ENCODE data around the gene CP. TPM values are rescaled to one million over a fixed set of nuclear protein-coding genes. Genes with fewer than 3 reads are reported as not detected.

CP gene
- 1.1 to 1.9 TPM (median 1.5 TPM) in 3 replicates for total RNA-seq (2021)
- percentile 32 among the genes with signal in this experiment for Bru-seq, nascent RNA
- long read RNA-seq, experiment 1, partial matches to known transcripts = 3 of 5 reads
- long read RNA-seq, experiment 1, other reads (novel, unspliced or antisense) = 2 of 5 reads
- long read RNA-seq, experiment 2 = 0 reads
- long read RNA-seq, experiment 3 = 0 reads

GRCh38 chr3:149221783-149222517, at the start of gene CP:
Gene CP (minus strand): TSS chr3:149221829. CDS start chr3:149221792, 37 bp downstream.
- no peaks in the 10 kb centered on the region for H3K27me3 Mint-ChIP-seq (ENCODE audit: low read depth)
- H3K9me3 Mint-ChIP-seq = peaks cover 14% of the 10 kb centered on the region
- no peak within 1 kb of the TSS for H3K4me3 Mint-ChIP-seq
- ChIA-PET POLR2A (no interaction called here), CTCF (no interaction called here)
- TF ChIP-seq ARID4B (CRISPR knock-in tag; IDR thresholded peaks at IDR 0.05; ENCODE audit: borderline replicate concordance) (no peak), ATF6 (CRISPR knock-in tag; IDR thresholded peaks at IDR 0.05) (no peak), AR (CRISPR knock-in tag; IDR thresholded peaks at IDR 0.05) (no peak), AFF4 (CRISPR knock-in tag; IDR thresholded peaks at IDR 0.05; ENCODE audit: borderline replicate concordance) (no peak), ZNF425 (CRISPR knock-in tag; conservative IDR thresholded peaks at IDR 0.05) (no peak), ZNF423 (CRISPR knock-in tag; IDR thresholded peaks at IDR 0.05) (no peak), ZNF512 (CRISPR knock-in tag; IDR thresholded peaks at IDR 0.05; ENCODE audit: borderline replicate concordance) (no peak), MAX (CRISPR knock-in tag; IDR thresholded peaks at IDR 0.05) (no peak), GABPB1 (CRISPR knock-in tag; IDR thresholded peaks at IDR 0.05) (no peak), USF2 (CRISPR knock-in tag; IDR thresholded peaks at IDR 0.05) (no peak), FOXP4 (CRISPR knock-in tag; IDR thresholded peaks at IDR 0.05) (no peak), ZNF121 (CRISPR knock-in tag; IDR thresholded peaks at IDR 0.05) (no peak)
- DNase-seq (ENCODE audit: low spot score) (no peak), ATAC-seq (no peak)
- H3K27ac Mint-ChIP-seq = peak within 1 kb of the TSS; percentile 54
- peaks cover 23% of the 10 kb centered on the region for H3K4me1 Mint-ChIP-seq
- H3K36me3 Mint-ChIP-seq = peaks cover 7% of the 10 kb centered on the region

Data from WTC11 (cell line).